Liver (tissue), 3 donors: ENCODE measurements around the gene CMTM2.

Experiments
- CTCF ChIP-seq: fragments of 150-350 bp; IDR thresholded peaks from 2 replicates; pipeline ENCODE4 v1.5.1; 2017; ENCODE audit warnings: improper control_type of control experiment, low read depth, low read length; ENCODE audit not compliant: missing input control
- JUND ChIP-seq, 2 donors: IDR thresholded peaks; 2 replicates each; pipeline ENCODE4 v1.6.1; 2016; ENCODE audit warnings: antibody characterized with exemption in 2 of 2
- MAX ChIP-seq: IDR thresholded peaks from 2 replicates; pipeline ENCODE4 v1.6.1; 2016; ENCODE audit warnings: antibody characterized with exemption
- RAD21 ChIP-seq, 2 donors: IDR thresholded peaks; 2 replicates each; pipeline ENCODE4 v1.6.1; 2016; ENCODE audit warnings: antibody characterized with exemption in 2 of 2, mild to moderate bottlenecking in 2 of 2
- SP1 ChIP-seq: IDR thresholded peaks from 2 replicates; pipeline ENCODE4 v1.6.1; 2018; ENCODE audit warnings: antibody characterized with exemption, mild to moderate bottlenecking
- donor health status: healthy.
- donor health status: healthy.

DNA sequence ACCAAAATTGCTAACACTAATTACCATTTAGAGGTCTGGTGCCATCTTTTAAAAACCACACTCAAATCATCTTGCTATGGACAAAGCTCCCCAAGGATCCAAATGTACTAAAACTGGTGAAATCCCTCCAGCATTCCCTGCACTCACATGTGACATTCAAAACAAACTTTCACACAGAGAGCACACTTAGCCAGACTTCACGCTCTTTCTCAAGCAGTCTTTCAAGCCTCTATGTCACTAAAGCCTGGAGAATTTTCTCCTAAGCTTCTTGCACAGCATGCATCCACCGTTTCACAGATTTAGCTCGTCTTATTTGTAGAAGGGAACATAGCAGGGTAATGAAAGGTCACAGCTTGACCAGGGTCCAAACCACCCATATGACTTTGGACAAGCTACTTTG, 44.5 kb downstream of the CMTM2 start:
- TF ChIP-seq CTCF = no peak
- TF ChIP-seq SP1 = no peak
- TF ChIP-seq JUND (IDR thresholded peaks at IDR 0.05) = no peak
- no peak for TF ChIP-seq RAD21 (IDR thresholded peaks at IDR 0.05)
- no peak for TF ChIP-seq MAX
